GM21381 (cell line): Measurements from ENCODE around the gene BLACAT1.

Experiments used
- ATAC-seq: cut with Tn5 transposase; IDR thresholded peaks from one replicate; pipeline ENCODE4 v1.9.1; 2021; ENCODE audit warnings: mild to moderate bottlenecking, moderate library complexity; ENCODE audit not compliant: unreplicated experiment

Gene BLACAT1

DNA sequence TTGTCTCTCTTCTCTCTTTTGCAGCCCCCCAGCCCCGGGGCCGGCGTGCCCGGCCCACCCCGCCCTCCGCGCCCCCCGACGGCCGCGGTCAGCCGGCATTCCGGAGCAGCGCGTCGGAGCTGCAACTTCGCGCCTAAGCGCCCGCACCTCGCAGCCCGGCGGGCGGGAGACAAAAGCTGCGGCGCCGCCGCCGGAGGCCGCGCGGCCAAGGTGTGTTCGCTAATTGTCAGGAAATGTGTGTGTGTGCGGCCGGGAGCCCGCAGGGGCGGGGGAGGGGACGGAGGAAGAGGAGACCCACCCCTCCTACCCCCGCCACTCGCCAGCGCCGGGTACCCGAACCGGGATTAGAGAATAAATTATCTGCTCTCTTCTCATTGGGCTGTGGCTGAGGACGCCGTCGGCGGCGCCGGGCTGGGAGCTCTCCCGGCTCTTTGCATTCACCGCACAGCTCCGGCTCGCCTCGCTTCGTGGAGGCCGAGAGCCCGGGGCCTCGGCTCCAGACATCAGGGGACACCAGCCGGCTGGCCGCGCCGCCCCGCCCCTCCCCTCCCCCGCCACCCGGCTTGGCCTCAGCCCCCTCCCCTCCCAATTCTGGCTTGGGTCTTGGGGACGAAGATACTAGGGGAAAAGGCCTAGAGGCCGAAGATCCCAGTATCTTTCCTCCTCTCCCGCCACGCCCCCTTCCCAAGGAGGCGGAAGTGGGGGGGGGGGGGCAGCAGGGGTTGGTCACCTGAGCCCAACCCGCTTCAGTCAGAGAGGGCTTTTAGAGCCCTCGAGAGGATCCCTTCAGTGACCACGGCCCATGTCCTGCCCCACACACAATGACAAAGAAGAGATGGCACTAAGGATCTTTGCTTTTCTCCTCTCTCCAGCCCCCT lies 1.3 kb upstream of the BLACAT1 start:
- ATAC-seq: no peak

DNA sequence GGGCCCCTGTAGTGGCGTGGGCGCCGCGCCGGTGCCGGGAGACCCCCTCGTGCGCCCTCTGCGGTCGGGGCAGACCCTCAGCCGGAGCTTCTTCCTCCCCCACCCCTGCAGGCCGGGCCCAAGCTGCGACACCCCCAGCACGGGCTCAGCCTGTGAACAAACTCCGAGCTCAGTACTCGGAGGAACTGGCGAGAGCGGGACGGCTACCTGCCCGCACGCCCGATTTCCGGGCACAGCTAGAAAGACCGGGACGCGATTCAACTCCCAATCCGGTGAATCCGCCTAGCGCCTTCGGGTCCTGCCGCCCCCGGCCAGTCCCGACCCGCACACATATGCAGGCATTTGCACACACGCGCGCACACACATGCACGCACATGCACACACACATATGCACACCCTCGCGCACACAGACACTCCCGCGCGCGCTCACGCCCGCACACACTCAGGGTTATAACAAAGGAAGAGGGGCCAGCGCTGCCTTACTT lies 580 bp upstream of the BLACAT1 start:
- no peak for ATAC-seq

DNA sequence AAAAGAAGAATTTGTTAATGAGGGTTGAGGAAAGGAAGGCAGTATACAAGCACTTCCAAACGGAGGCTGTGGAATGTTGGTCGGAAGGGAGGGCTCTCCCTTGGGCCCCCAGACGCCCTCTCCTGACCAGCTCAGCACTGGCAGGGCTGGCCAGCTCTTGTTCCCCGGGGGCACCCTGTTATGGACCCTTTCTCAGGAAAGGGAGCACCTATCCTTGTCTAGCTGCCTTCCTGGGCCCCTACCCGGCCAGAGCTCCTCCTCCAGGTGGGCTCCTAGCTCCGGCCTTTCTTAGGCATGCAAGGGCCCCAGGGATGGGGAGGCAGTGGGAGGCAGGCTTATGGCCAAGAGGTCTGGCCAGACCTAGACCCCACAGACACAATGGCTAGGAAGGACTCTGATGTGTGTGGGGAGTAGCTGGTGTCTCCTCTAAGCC lies 926 bp downstream of the BLACAT1 start:
- no peak for ATAC-seq

DNA sequence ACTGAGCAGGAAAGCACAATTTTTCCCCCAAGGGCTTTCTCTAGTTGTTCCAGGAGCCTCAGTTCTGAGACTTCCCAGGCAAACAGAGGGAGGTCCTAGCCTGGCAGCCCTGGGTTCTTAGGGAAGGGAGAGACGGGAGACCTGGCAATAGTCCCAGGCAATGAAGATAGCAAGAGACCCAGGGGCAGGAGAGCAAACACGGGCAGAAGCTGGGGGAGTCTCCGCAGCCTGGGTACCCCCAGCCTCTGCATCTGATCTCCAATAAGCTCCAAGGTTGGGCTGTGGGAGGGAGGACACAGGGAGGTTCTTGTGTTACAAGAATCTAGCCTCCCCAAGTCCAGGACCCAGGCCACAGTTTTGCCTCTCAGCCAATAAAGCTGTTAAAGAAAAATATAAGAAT lies 2.4 kb downstream of the BLACAT1 start:
- no peak for ATAC-seq

DNA sequence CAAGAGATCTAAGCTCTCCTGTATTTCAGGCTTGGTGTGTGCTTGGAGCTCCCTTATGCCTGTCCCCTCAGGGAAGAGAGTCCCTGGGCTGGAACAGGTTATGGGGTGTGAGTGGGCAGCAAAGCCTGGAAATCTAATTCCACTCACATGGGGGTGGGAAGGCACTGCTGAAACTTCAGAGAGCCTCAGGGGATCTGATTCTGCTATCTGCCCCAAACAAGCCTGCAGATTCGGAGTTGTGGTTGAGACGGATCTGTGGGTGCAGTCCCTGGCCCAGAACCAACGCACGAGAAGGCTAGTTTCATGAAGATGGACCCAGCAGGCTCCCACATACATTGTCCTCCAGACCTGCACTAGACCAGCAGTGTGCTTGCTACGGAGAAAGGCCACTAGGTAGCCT lies 2.9 kb downstream of the BLACAT1 start:
- ATAC-seq: no peak

- no peak for ATAC-seq
Observed at GRCh38 chr1:205452364-205452763, 3.5 kb downstream of the BLACAT1 start.

DNA sequence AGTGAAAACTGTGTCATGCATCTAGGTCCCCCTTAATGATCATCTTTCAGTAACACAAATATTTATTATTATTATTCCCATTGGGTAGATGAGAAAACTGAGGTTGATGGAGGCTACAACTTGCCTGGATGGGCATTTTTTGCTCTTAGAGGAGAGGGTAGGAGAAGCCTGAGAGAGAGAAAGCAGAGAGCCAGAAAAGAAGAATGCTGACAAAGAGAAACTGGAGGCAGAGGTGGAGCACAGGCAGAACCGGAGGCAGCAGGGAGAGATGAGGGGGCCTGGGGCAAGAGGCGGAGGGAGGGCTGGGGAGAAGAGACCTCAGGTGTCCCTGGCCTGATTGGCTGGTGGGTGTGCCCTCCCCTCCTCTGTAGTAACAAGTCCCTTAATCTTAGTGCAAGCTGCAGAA lies 4.1 kb downstream of the BLACAT1 start:
- ATAC-seq: no peak

DNA sequence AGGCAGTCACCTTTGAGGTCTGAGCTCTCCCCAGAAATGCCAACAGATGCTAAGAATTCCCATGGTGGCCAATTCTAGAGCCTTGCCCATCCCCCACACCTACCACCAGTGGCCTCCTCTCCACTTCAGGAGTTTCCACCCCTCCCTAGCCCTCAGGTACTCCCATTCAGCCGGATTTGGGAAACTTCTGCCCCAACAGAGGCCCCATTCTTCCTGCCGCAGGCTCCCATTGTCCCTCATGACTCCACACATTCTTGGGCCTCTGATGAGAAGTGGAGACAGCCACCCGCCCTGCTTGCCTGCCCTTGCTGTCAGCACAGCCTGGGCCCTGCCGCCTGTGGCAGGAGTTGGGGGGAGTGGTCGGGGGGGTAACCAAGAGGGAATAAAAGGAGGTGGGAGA lies 4.6 kb downstream of the BLACAT1 start:
- ATAC-seq: no peak

GRCh38 chr1:205450448-205450847 lies 5.4 kb downstream of the BLACAT1 start:
- ATAC-seq: no peak

DNA sequence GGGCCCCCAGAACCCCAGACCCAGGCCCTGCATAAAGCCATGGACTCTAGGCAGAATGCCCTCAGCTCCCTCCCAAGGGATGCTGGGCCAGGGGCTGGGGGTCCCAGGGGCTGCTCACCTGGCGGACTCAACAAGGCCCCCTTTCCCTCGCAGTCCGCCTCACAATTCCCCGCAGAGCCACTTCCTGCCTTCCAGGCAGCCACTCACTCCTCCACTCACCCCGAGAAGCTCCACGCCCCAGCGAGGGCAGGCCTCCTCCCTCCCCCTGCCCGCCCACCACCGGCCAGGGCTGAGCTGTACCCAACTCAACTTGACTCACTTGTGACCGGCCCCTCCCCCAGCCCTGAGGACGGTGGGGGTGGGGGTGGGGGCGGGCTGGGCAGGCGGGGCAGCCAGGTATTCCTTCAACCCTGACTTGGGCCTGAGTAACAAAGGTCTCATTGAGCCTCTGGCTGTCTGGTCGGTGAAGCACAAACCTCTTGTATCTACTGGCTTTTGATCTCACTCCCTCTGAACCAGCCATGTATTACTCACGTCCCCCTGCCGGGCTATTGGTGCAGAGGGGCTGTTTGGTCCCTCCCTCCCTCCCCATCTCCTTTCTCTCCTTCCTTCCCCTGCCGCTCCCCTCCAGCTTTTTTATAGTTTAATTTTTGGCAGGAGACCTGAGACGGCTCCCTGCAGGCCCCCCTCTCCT lies 5.9 kb downstream of the BLACAT1 start:
- no peak for ATAC-seq

DNA sequence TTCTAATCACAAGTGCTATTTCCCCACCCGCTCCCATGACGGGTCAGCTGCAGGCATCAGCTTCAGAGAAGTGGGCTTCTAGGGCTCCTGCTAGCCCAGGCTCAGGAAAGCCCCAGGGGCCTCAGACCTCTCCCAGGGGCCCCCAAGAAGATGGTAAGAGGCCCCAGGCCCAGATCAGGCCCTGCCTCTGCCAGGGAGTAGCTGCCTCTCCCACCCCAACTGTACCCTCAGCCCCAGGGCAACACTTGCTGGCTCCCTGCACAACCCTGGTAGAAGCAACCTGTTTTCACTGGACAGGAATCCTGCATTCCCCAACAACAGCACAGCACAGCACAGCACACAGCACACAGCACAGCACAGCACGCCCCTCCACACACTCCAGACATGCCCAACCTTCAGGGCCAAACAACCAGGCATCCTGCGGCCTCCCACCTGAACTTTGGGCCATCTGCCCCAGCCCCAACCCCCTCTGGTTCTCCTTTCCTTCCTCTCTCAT lies 6.5 kb downstream of the BLACAT1 start:
- ATAC-seq: no peak

GRCh38 chr1:205448540-205449253 lies 7.1 kb downstream of the BLACAT1 start:
- ATAC-seq: no peak

DNA sequence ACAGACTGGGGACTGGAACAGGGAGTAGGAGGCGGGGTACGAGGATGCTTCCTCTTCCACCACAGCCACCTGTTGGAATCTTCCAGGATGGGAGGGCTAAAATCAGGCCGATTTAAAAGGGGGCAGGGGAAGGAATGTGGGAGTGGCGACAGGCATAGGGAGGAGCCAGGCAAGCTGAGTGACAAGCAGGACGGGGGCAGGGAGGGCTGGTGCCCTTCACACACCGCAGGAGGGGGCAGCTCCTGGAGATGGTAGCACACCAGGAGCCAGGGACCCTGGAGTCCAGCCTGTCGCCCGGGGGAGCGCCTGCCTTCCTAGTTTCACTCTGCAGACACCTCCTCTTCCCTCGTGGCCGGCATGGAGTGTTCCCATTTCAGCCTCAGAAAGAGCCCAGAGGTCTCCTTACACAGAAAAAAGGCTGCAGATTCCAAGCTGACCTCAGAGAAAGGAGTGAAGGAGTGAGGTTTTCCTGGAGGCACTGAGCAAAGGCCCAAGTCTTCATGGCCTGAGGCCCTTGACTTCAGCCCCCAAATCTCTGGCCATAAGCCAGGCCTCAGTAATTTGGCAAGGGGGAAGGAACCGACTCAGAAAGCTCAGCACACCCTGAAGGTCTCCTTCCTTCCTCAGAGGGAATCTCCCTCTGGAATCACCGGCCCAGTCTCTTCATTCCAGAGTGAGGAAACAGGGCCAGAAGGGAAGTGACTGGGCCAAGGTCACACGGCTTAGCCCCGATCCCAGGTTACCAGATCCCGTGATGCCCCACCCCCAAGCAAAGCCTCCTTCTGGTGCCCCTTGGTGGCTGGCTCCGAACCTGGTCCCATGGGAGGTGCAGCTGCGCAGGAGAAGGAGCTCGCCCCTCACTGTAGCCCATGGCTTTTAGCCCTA lies 8.1 kb downstream of the BLACAT1 start:
- no peak for ATAC-seq

DNA sequence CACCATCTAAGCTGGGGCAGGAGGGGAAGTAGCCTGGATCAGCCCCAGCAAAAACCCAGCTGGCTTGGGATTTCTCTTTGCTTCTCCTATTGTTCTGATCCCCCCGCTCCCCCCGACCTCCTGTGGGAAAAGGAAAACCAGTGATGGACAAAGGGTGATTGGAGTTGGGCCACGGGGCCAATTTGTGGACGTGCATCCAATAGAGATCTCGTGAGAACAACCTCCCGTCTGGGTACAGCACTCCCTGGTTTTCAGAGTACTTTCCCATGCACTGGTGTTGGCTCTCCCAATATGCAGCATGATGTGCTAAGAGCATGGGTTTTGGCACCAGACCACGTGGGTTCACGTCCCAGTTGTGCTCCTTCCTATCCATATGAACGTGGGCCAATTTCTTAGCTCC lies 9.0 kb downstream of the BLACAT1 start:
- ATAC-seq: no peak

GRCh38 chr1:205445646-205445935 lies 10.3 kb downstream of the BLACAT1 start:
- no peak for ATAC-seq

DNA sequence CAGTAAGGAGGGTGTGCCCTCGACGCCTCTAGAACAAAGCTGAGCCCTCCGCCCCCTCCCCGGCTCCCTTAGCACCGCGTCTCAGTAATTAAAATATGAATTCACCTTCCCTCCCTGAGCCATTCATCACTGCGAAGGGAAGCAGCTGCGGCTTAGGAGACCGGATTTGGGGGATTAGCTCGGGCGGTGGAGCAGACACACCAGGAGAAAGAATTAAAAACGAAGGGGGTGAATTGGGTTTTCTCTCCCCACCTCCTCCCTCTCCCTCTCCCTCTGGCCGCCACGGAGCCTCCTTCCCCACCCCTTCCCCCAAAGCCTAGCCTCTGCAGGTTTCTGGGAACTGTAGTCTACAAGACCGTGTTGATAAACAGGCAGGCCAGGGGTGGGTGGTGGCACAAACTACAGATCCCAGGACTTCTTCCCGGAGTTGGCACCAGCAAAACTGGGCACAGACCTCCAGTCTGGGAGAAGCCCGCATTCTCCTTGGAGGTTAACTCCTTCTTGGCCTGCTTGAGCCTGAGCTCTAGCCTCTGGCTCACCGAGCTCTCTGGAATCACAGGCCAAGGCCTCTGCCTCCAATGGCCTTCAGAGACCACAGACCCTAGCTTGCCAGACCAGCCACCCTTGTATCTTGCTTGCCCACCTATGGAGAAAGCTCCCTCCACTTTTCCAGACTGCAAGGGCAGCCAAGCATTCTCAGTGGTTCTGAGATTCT lies 10.8 kb downstream of the BLACAT1 start:
- no peak for ATAC-seq

DNA sequence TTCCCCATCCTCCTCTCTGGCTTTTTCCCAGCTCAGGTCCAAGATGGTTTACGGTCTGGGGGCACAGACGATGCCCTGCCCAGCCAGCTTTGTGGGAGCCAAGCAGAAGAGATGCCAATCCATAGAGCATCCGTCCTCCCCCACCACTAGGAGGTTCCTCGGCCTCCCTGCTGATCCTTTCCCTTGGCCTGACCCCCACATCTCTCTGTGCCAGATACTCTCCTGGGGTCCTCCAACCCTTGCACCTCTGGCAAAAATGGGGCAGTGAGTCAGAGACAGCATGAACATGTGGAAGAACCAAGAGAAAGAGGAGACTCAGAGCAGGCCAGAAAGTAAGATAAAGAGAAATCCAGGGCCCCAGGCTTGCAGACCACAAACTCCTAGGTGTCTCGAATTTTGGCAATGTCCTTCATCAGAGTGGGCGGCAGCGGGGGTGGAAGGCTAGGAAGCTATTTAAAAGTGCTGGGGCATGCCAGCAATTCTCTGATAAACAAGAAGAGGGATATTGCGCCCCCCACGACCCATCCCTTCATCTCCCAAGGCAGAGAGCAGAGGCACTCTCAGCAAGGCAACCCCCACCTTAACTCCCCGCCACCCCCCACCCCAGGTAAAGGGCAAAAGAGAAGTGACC lies 11.4 kb downstream of the BLACAT1 start:
- no peak for ATAC-seq

- ATAC-seq: no peak
Observed at GRCh38 chr1:205443585-205444299, 12.1 kb downstream of the BLACAT1 start.
